Measurements from ENCODE around the gene PYGL.
"Not testable (repeated sequence)": the region's sequence is repeated elsewhere in the genome, so short reads cannot be mapped to it uniquely, and the experiment has no call there.

Gene PYGL

DNA sequence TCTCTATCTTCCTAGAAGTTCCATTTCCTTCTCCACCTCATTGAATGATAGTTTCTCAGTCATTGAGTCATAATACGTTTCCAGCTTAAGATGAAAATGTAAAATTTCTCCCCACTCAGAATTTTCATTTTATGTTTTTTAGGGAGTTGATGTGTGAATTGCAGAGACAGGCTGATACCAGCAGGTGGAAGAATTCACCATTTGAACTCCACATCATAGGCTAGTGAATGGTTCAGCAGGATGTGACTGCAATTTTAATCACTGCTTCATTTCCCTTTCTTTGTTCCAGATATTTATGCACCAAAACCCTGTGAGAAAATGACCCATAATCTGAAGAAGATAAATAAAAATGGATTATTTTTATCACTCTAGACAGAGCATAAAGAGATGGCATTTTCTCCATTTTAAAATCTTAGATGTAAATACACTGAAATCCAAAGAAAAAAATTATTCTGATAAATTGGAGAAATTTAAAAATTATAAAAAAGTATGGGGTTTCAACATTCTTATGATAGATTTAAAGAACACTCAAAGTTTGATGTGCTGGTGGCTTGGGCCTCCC lies 10.6 kb upstream of the PYGL start:
- peak; percentile 56 for DNase-seq

- DNase-seq: no peak
Observed at GRCh38 chr14:50953502-50953901, 9.2 kb upstream of the PYGL start.

- DNase-seq: no peak
Observed at GRCh38 chr14:50951032-50951431, 6.7 kb upstream of the PYGL start.

DNA sequence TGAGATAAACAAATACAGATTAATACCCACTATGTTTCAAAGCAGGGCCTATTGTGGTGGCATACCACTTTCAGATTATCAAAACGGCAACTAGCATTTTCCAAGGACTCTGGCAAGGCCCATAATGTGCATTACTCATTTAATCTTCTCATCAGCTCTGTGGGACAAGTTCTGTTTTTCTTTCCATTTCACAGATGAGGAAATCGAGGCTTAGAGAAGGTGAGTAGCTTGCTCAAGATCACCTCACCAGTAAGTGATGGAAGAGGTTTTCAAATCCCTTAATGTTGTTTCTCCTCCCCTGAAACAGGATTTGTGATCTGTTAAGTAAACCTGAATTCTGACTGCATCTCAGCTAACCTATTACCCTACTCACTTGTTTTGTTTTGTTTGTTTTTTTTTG lies 3.9 kb upstream of the PYGL start:
- no peak for DNase-seq

DNA sequence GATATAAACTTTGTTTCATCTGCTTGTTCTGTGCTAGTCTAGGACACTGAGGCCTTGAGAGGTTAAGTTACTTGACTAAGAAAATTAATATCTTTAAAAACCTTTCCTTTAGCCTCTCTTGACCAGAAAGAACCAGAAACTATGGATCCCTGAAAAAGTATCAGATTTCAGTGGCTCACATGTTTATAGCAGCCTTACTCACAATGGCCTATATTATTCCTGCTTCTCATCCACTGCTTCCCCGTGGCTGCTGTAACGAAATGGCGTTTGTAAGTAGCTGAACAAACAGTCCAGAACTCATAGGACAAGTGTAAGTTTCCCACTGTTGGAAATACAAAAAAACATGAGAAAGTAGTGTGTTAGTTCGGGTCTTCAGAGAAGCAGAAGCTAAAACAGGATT lies 3.2 kb upstream of the PYGL start:
- no peak for DNase-seq

DNA sequence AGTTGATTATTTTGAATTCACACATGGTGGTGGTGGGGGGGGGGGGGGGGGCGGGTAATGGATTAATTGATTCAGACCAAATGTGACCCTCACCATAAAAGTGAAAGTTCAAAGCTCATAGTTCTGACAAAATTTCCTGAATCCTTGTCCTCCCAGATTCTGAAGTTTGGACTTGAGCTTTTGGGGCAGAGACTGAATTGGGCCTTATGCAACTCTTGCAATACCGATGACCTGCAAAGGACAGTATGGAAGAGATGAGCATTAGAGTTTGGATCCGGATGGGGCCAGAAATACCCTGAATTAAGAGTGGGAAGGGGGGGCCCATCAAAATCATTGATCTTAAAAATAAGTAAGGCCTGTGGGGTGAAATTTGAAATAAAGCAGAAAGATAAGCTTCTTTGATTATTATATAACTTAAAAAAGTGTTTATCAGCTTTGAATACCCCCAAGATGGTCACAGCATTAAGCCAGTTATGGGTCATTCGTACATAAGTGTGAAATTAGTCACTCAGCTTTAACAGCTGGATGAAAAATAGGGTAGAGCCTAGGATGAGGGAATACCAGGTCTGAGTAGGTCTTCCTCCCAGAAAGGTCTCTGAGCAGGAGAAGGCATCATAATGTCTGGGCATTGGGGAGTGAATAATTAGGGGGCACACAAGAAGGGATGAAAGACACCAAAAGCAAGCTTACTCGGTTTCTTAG lies 2.1 kb upstream of the PYGL start:
- no peak for DNase-seq

DNA sequence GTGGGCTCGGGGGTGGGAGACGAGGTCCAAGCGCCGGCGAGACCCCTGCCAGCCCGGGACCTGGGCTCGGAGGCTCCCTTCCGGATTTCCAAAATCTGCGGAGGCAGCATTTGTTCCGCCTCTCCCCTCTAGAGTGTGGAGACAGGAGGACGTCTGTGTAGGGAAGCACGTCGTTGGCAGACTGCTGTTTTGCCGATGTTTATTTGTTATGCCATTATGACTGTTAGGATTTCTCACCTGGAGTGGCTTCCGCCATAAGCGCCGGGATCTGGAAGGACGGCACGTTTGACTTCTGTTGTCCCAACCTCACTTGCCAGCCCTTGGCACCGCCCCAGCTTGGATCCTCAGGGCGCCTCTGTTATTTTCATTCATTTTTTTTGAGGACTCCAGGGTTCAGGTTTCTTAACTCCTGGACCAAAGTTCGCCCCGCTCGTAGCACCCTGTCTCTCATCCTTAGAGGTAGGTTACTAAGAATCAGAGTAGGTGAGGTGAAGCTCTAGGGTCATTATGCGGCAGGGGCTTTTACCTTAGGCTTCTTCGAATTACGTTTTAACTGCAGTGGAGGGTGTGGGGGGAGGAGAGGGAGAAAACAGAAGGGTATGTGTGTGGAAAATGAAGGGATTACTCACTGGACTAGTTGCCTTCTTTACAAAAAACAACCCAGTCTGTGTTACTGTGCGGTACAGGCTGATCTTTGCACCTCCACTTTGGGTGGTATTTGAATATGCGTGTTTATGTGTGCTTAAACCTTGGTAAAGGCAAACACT lies 547 bp upstream of the PYGL start:
- DNase-seq: peak; percentile 37

- no peak for DNase-seq
Observed at GRCh38 chr14:50943261-50943942, 881 bp downstream of the PYGL start.

DNA sequence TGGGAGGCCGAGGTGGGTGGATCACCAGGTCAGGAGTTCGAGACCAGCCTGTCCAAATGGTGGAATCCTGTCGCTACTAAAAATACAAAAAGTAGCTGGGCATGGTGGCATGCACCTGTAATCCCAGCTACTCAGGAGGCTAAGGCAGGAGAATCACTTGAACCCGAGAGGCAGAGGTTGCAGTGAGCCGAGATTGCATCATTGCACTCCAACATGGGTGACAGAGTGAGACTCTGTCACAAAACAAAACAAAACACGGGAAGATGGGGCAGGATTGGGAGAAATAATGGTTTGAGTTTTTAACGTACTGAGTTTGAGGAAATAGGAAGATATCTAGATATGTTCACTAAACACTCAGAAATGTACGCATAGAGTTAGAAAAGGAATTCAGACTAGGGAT lies 2.6 kb downstream of the PYGL start:
- not testable (repeated sequence) for DNase-seq

DNA sequence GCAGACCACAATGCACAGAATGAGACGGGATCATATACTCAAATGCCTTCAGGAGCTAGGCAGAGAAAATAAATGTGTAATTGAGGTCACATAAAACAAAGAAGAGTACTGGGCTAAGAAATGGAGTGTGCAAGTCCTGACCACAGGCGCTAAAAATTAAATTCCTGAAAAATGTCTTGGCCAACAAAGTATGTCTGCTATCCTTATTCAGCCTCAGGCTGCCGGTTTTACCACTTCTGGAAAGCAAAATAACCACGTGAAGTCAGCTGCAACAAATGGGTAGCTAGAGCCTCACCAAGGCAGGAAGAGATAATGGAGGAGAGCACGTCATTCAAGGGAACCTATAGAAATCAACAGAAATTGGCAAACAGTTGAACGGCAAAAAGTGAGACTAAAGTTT lies 3.1 kb downstream of the PYGL start:
- DNase-seq: no peak

DNA sequence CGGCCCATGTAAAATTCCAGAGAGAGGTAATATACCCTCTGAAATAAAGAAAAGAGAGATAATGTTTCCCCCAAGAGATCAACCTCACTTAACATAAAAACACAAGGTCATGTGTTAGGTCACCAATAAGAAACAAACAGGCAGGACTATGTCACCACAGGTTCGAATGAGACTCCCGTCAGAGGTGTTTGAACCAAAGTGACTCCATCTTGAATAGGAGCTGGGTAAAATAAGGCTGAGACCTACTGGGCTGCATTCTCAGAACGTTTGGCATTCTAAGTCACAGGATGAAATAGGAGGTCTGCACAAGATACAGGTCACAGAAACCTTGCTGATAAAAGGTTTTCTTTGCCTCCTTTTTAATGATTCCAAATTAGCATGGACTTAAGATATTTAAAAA lies 6.5 kb downstream of the PYGL start:
- no peak for DNase-seq

DNA sequence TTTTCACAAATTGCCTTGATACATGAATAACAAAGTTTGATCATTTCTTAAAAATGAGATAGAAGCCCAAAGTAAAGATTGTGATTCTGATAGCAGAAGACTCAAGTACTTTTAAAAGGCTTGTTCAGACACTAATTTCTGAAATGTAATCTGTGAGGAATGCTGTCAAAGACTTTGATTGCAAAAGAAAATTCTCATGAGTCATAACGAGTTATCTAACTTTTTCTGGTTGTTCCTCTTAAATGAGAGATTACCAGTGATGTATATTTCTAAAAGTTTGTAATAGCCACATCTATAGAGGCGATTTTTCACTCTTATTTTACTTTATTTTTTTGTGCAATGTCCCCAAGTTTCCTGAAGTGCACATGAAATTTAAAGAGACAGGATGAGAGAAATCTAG lies 7.0 kb downstream of the PYGL start:
- no peak for DNase-seq

DNA sequence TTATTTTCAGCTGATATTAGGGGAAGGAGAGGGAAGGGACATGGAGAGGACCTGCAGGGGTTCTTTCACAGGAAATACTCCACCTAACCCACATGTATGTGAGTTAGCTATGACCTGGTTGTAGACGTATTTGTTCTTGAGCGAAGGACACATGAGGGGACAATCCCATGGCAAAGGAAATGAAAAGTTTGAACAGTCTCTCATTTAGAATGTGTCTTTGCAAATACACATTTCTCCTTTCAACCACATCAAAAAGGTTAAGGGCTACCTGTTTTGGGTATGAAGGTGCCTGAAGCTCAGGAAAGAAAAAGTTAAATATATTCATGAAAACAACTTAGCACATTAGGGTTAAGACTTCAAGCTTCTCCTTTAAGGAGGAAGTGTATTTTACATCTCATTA lies 7.4 kb downstream of the PYGL start:
- DNase-seq: no peak

DNA sequence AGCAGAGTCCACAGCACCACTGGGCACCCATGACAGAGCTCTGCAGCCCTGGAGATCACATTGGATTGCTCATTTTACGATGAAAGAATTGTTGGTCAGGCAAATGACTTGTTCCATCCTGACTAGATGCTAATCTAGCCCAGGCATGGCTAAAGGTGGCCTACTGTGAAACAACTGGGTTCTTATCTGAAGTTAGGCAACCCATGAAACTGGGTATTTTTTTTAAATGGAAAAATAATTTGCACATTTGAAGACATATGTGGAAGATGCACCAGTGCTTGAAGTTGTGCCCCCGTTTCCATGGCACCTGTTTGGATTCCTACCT lies 8.3 kb downstream of the PYGL start:
- no peak for DNase-seq

DNA sequence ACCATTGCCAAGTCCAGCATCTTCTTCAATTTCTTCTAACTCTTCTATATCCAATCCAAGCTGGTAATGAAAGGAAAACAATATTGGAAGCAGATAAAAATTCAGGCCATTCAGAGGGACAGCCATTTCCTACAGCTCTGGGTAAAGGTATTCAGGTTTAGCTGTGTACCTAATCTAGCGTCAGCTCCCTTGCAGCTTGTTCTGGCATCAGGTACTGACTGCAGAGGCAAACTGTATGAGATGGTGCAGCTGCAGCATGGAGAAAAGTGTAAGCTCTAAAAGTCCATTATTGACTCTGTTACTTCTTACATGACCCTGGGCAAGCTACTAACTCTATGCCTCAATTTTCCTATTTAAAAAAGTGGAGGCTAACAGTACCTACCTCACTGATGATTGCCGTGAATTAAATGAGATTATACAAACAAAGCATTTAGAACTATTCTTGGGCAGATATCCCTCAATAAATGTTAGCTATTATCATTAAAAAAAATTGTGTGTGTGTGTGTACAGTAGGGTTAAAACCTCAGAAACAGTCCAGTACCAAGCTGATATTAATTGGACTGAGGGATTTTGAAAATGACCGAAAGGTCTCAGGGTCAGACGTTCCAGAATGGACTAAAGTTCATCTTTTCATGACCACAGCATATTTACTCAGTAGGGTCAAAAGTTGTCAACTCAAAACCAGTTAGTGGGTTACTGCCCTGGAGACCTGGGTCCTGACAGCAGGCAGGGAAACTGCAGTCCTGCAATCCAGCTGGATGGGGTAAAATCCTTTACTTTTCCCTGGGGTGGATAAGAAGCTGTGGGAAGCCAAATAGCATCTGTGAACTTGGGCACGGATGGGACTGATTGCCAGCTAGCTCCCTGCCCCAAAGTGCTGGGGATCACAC lies 8.9 kb downstream of the PYGL start:
- DNase-seq: no peak

DNA sequence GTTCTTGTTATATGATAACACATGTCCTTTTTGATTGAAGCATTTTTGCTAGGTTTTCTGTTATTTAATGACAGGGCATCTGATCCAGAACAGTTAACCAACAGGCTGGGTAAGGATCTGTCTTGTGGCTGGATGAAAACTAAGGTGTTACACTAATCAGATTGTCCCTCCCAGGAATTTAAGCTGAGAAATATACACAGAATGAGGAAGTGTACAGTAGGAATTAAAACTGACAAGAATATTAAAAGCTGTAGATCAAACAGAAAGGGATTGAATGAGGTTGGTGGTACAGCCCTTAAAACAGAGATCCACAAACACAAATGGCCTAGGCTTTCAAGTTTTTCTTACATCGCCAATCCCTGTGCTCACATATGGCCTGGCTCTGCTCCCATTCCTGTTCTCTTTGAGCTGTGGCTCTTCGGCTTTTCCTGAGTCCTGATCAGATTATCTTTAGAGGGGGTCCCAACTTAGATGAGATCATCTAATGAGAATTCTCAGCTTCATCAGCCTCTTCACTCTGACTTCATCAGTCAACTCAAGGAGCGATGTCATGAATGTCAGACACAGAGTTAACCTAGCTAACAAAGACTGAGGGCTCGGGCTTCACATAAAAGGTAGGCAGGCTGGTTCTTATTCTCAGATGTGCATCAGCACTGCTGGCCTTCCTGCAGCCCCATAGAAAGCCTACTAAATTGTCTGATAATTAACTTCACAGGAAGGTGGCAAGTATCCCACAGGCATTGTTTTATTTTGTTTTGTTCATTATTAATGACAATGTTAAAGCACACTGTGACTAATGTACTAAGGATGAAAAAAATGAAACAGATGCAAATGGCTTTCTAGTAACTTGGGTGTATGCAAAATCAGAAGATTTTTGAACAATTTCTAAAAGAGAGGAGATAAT lies 11.4 kb downstream of the PYGL start:
- peak; percentile 89 for DNase-seq

GRCh38 chr14:50932156-50932555 lies 12.1 kb downstream of the PYGL start:
- peak; percentile 67 for DNase-seq

DNA sequence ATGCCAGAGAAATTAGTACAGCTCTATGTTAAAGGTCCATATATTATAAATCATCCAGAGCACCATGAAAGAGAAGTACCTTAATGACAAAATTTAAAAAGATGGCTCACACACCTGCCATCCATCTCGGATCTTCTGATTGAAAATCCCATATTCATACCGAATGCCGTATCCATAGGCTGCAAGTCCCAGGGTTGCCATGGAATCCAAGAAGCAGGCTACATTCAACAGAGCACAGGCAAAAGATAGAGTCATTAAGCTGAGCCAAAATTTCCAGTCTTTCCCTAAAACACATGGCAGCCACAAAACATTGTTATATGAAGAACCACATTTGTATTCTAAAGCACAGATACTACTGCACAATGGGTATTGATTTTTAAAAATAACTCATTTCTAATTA lies 12.7 kb downstream of the PYGL start:
- DNase-seq: no peak

GRCh38 chr14:50929506-50929905 lies 14.8 kb downstream of the PYGL start:
- DNase-seq: no peak

GRCh38 chr14:50928002-50928635 lies 16.2 kb downstream of the PYGL start:
- no peak for DNase-seq

GRCh38 chr14:50926851-50927386 lies 17.4 kb downstream of the PYGL start:
- no peak for DNase-seq

All from NCI-H82 (cell line).